NCI-H187 (cell line): ENCODE data around the gene ARID1B.
"Not testable (repeated sequence)": the region's sequence is repeated elsewhere in the genome, so short reads cannot be mapped to it uniquely, and the experiment has no call there.

Source experiments
- DNase-seq, 2 experiments: peaks; one replicate each; lab custom pipeline; 2025; lab: John Stamatoyannopoulos, UW

Gene ARID1B

GRCh38 chr6:157133856-157134255, 356.7 kb downstream of the ARID1B start:
- DNase-seq, result no peak

- DNase-seq, result no peak
Observed at GRCh38 chr6:157134402-157135047, 357.3 kb downstream of the ARID1B start.

GRCh38 chr6:157135691-157136090, 358.5 kb downstream of the ARID1B start:
- DNase-seq, result no peak

- DNase-seq, result no peak
Observed at GRCh38 chr6:157137501-157137900, 360.3 kb downstream of the ARID1B start.

- no peak for DNase-seq
Observed at GRCh38 chr6:157139054-157139708, 362.0 kb downstream of the ARID1B start.

GRCh38 chr6:157143171-157143889, 366.2 kb downstream of the ARID1B start:
- no peak for DNase-seq

- no peak for DNase-seq
Observed at GRCh38 chr6:157143890-157144798, 367.0 kb downstream of the ARID1B start.

- DNase-seq, result no peak
Observed at GRCh38 chr6:157144859-157145568, 367.8 kb downstream of the ARID1B start.

GRCh38 chr6:157145656-157146285, 368.6 kb downstream of the ARID1B start:
- no peak for DNase-seq

- not testable (repeated sequence) for DNase-seq
Observed at GRCh38 chr6:157147054-157148026, 370.2 kb downstream of the ARID1B start.

GRCh38 chr6:157148391-157149323, 371.5 kb downstream of the ARID1B start:
- DNase-seq, result no peak

- no peak for DNase-seq
Observed at GRCh38 chr6:157150076-157150475, 372.9 kb downstream of the ARID1B start.

GRCh38 chr6:157151029-157151428, 373.9 kb downstream of the ARID1B start:
- DNase-seq, result no peak

GRCh38 chr6:157151989-157152388, 374.8 kb downstream of the ARID1B start:
- DNase-seq, result no peak

GRCh38 chr6:157152556-157152955, 375.4 kb downstream of the ARID1B start:
- no peak for DNase-seq

- no peak for DNase-seq
Observed at GRCh38 chr6:157155804-157156203, 378.6 kb downstream of the ARID1B start.

- DNase-seq, result no peak
Observed at GRCh38 chr6:157157258-157157657, 380.1 kb downstream of the ARID1B start.

GRCh38 chr6:157158456-157158855, 381.3 kb downstream of the ARID1B start:
- no peak for DNase-seq

- DNase-seq, result no peak
Observed at GRCh38 chr6:157158897-157159296, 381.7 kb downstream of the ARID1B start.
